ENCODE results near the gene RPS6KB2. TPM values are rescaled to one million over a fixed set of nuclear protein-coding genes. Genes with fewer than 3 reads are reported as not detected.

RPS6KB2 gene
- total and polyA plus RNA-seq, 9 of the 15 experiments (the other 6 are each of a cell fraction or from before 2014, with no cell fraction given) = 0.42 to 122 (median 82.6) TPM

GRCh38 chr11:67434395-67434881 lies 6.1 kb downstream of the RPS6KB2 start:
- H3K4me1 ChIP-seq (replicated peaks in 1 of 2; ENCODE audit: control insufficient read depth in 2 of 2, insufficient read depth in 2 of 2, low read length in 2 of 2) = peaks cover 17 to 66% of the 10 kb centered on the region in 2 experiments
- CTCF ChIA-PET (ENCODE audit: low intra/inter-chr PET ratio) = no interaction called here

GRCh38 chr11:67435031-67435726 lies 6.9 kb downstream of the RPS6KB2 start:
- Histone ChIP-seq H3K9me3 (replicated peaks; ENCODE audit: control insufficient read depth, insufficient read depth, low read depth, low read length) (no peaks in the 10 kb centered on the region), H4K20me1 (replicated peaks; ENCODE audit: control insufficient read depth, insufficient read depth, low read length) (no peaks in the 10 kb centered on the region), H3K36me3 (ENCODE audit: control insufficient read depth, insufficient read depth, low read length) (peaks cover 88% of the 10 kb centered on the region; the same call in 2 of the 3 replicates), H3K27me3 (ENCODE audit: control insufficient read depth in 2 of 2, insufficient read depth in 2 of 2, low read length in 2 of 2) (no peaks in the 10 kb centered on the region), H3K9ac (ENCODE audit: insufficient read depth in 1 of 2, low read depth in 2 of 2, low read length in 2 of 2) (peak overlapping the region in 1 of 2 experiments; percentile 87; a peak in 2 of 4 replicates), H3K27ac (ENCODE audit: extremely low read depth, low read depth, low read length) (peak overlapping the region; percentile 86), H3K79me2 (ENCODE audit: control insufficient read depth, insufficient read depth, low read length) (peaks cover 6% of the 10 kb centered on the region; the same call in 1 of the 3 replicates), H3K4me2 (ENCODE audit: insufficient read depth, low read length) (no peak overlapping the region), H3K4me1 (replicated peaks in 1 of 2; ENCODE audit: control insufficient read depth in 2 of 2, insufficient read depth in 2 of 2, low read length in 2 of 2) (peaks cover 16 to 73% of the 10 kb centered on the region in 2 experiments), H3K9me1 (ENCODE audit: control insufficient read depth, insufficient read depth, low read length) (peaks cover 4% of the 10 kb centered on the region), H2AFZ (ENCODE audit: low read depth, low read length) (no peak overlapping the region), H3K4me3 (no peak overlapping the region)
- in situ Hi-C loops (cut with MboI) = no loop called here
- ChIA-PET CTCF (ENCODE audit: low intra/inter-chr PET ratio) (no interaction called here), POLR2A (interaction anchor here (1.1 kb wide), 1 partner anchor 15 kb away, joined by 3 read pairs; no protein-coding TSS in a partner anchor)
- WGBS (ENCODE audit: insufficient coverage, low coverage, missing lambda C conversion rate) = 95% methylated on average over 15 of the region's 26 CpGs
- intact Hi-C loops (cut with micrococcal nuclease) = no loop called here
- no peak for ATAC-seq
- DNase-seq (ENCODE audit: extremely low read depth in 1 of 4, low spot score in 3 of 4) = no peak
- BruUV-seq (replicated peaks) = no TSS peak
- FAIRE-seq = no peak
- TF ChIP-seq RBFOX2 (IDR thresholded peaks at IDR 0.05; ENCODE audit: low read depth, low read length) (peak; percentile 21), NR3C1 (CRISPR knock-in tag; IDR thresholded peaks at IDR 0.05) (0 out of 2 replicates have a peak, but pooled peaks have one; percentile 24), ZBTB5 (IDR thresholded peaks at IDR 0.05) (no peak), CUX1 (CRISPR knock-in tag; IDR thresholded peaks at IDR 0.05) (no peak)

More at GRCh38 chr11:67434395-67434881, 6.1 kb downstream of the RPS6KB2 start:
- peaks cover 4% of the 10 kb centered on the region for H3K9me1 ChIP-seq (ENCODE audit: control insufficient read depth, insufficient read depth, low read length)
- 96% methylated on average over 14 of the region's 23 CpGs for WGBS (ENCODE audit: insufficient coverage, low coverage, missing lambda C conversion rate)
- TF ChIP-seq RBFOX2 (IDR thresholded peaks at IDR 0.05; ENCODE audit: low read depth, low read length) (peak; percentile 59), RBM22 (IDR thresholded peaks at IDR 0.05; ENCODE audit: low read depth, low read length, poor library complexity, severe bottlenecking) (peak; percentile 17), POLR2G (IDR thresholded peaks at IDR 0.05; ENCODE audit: low read depth, low read length) (peak; percentile 9; the same call in 1 of the 2 replicates), ZNF224 (CRISPR knock-in tag; IDR thresholded peaks at IDR 0.05) (no peak)
- peaks cover 88% of the 10 kb centered on the region; the same call in 2 of the 3 replicates for H3K36me3 ChIP-seq (ENCODE audit: control insufficient read depth, insufficient read depth, low read length)
- no peak overlapping the region for H2AFZ ChIP-seq (ENCODE audit: low read depth, low read length)
- H3K27me3 ChIP-seq (ENCODE audit: control insufficient read depth in 2 of 2, insufficient read depth in 2 of 2, low read length in 2 of 2) = no peaks in the 10 kb centered on the region
- peak overlapping the region in 1 of 2 experiments; percentile 19; a peak in 2 of 4 replicates for H3K9ac ChIP-seq (ENCODE audit: insufficient read depth in 1 of 2, low read depth in 2 of 2, low read length in 2 of 2)
- POLR2A ChIA-PET = interaction anchor here (0.5 to 1.1 kb wide), 3 partner anchors 16 to 776 kb away, joined by 3 read pairs; no protein-coding TSS in a partner anchor
- no peaks in the 10 kb centered on the region for H4K20me1 ChIP-seq (replicated peaks; ENCODE audit: control insufficient read depth, insufficient read depth, low read length)
- intact Hi-C loops (cut with micrococcal nuclease) = no loop called here
- no peak for ATAC-seq
- no peak overlapping the region for H3K4me2 ChIP-seq (ENCODE audit: insufficient read depth, low read length)
- BruUV-seq (replicated peaks) = no TSS peak
- no peak for FAIRE-seq
- H3K9me3 ChIP-seq (replicated peaks; ENCODE audit: control insufficient read depth, insufficient read depth, low read depth, low read length) = no peaks in the 10 kb centered on the region
- H3K79me2 ChIP-seq (ENCODE audit: control insufficient read depth, insufficient read depth, low read length) = peaks cover 13% of the 10 kb centered on the region
- in situ Hi-C loops (cut with MboI) = no loop called here
- no peak overlapping the region for H3K4me3 ChIP-seq
- H3K27ac ChIP-seq (ENCODE audit: extremely low read depth, low read depth, low read length) = no peak overlapping the region
- no peak for DNase-seq (ENCODE audit: extremely low read depth in 1 of 4, low spot score in 3 of 4)

Data from K562 (cell line).